ENCODE results near the gene RRP8.

RRP8 gene

GRCh38 chr11:6625156-6625831 is 21.9 kb upstream of the RRP8 start:
- H3K9me2 ChIP-seq (replicated peaks; ENCODE audit: insufficient read depth, low read length): no peaks in the 10 kb centered on the region

GRCh38 chr11:6623391-6624363 is 20.3 kb upstream of the RRP8 start:
- Histone ChIP-seq H3K36me3 (replicated peaks; ENCODE audit: insufficient read depth, low read length) (no peaks in the 10 kb centered on the region), H2AFZ (ENCODE audit: low read length) (no peak overlapping the region), H3K9ac (ENCODE audit: low read length) (no peak overlapping the region)

More at GRCh38 chr11:6625156-6625831, 21.9 kb upstream of the RRP8 start:
- no peaks in the 10 kb centered on the region for H3F3A ChIP-seq (ENCODE audit: insufficient read depth, low read length)
- H3K4me2 ChIP-seq (ENCODE audit: low read depth, low read length): no peak overlapping the region
- no peaks in the 10 kb centered on the region for H4K20me1 ChIP-seq (ENCODE audit: insufficient read depth, low read length)
- no peak for TF ChIP-seq EZH2phosphoT487 (IDR thresholded peaks at IDR 0.05; ENCODE audit: low read length)
- TF ChIP-seq EZH2 (optimal IDR thresholded peaks at IDR 0.05; ENCODE audit: low read depth, low read length): no peak
- TF ChIP-seq CTCF (IDR thresholded peaks at IDR 0.05; ENCODE audit: low read length): no peak
- H3K79me2 ChIP-seq (ENCODE audit: low read length): no peaks in the 10 kb centered on the region
- no peaks in the 10 kb centered on the region for H3K27me3 ChIP-seq (replicated peaks; ENCODE audit: insufficient read depth, low read length)
- no peak overlapping the region for H3K4me3 ChIP-seq (ENCODE audit: low read length)
- no peak overlapping the region for H3K27ac ChIP-seq (ENCODE audit: low read length)
- H3K9me3 ChIP-seq (replicated peaks; ENCODE audit: insufficient read depth, low read length): no peaks in the 10 kb centered on the region
- no peak for DNase-seq
- no peak overlapping the region for H3K9ac ChIP-seq (ENCODE audit: low read length)
- H2AFZ ChIP-seq (ENCODE audit: low read length): no peak overlapping the region
- no peaks in the 10 kb centered on the region for H3K36me3 ChIP-seq (replicated peaks; ENCODE audit: insufficient read depth, low read length)
- H3K4me1 ChIP-seq (ENCODE audit: low read length): peaks cover 17% of the 10 kb centered on the region

More at GRCh38 chr11:6623391-6624363, 20.3 kb upstream of the RRP8 start:
- H3K79me2 ChIP-seq (ENCODE audit: low read length): peaks cover 4% of the 10 kb centered on the region
- H3K27me3 ChIP-seq (replicated peaks; ENCODE audit: insufficient read depth, low read length): no peaks in the 10 kb centered on the region
- no peaks in the 10 kb centered on the region for H4K20me1 ChIP-seq (ENCODE audit: insufficient read depth, low read length)
- DNase-seq: no peak
- no peaks in the 10 kb centered on the region for H3F3A ChIP-seq (ENCODE audit: insufficient read depth, low read length)
- TF ChIP-seq CTCF (IDR thresholded peaks at IDR 0.05; ENCODE audit: low read length) (no peak), EZH2phosphoT487 (IDR thresholded peaks at IDR 0.05; ENCODE audit: low read length) (no peak), EZH2 (optimal IDR thresholded peaks at IDR 0.05; ENCODE audit: low read depth, low read length) (no peak)
- no peaks in the 10 kb centered on the region for H3K9me2 ChIP-seq (replicated peaks; ENCODE audit: insufficient read depth, low read length)
- no peak overlapping the region for H3K4me3 ChIP-seq (ENCODE audit: low read length)
- no peaks in the 10 kb centered on the region for H3K9me3 ChIP-seq (replicated peaks; ENCODE audit: insufficient read depth, low read length)
- no peak overlapping the region for H3K4me2 ChIP-seq (ENCODE audit: low read depth, low read length)
- peaks cover 18% of the 10 kb centered on the region for H3K4me1 ChIP-seq (ENCODE audit: low read length)
- H3K27ac ChIP-seq (ENCODE audit: low read length): no peak overlapping the region

Data from MM.1S (cell line).